Kidney tubule cell (primary cell): Measurements from ENCODE around the gene AUH.

Source experiments
- DNase-seq: peaks from one replicate; pipeline ENCODE4 v3.0.0-alpha.2; 2018; ENCODE audit warnings: low spot score

AUH gene

DNA sequence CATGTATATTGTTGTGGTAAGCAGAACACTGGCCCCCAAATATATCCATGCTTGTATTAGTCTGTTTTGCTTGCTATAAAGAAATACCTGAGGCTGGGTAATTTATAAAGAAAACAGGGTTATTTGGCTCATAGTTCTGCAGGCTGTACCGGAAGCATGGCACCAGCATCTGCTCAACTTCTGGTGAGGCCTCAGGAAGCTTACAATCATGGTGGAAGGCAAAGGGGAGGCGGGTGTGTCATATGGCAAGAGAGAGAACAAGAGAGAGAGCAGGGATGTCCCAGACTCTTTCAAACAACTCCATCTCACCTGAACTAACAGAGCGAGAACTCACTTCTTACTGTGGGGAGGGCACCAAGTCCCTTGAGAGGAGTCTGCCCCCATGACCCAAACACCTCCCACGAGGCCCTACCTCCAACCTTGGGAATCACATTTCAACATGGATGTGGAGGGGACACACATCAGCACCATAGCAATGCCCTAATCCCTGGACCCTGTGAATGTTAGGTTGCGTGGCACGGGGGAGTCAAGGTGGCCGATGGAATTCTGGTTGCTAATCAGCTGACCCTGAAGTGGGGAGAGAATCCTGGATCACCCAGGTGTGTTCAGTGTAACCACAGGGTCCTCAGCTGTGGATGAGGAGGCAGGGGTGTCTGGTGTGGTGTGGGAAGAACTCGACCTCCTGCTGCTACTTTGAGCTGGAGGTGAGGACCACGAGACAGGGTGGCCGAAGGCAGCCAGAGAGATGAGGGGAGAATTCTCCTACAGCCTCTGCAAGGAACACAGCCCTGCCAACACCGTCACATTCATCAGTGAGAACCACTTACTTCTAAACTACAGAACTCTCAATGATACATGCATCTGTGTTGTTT, 172.8 kb downstream of the AUH start:
- DNase-seq = no peak

DNA sequence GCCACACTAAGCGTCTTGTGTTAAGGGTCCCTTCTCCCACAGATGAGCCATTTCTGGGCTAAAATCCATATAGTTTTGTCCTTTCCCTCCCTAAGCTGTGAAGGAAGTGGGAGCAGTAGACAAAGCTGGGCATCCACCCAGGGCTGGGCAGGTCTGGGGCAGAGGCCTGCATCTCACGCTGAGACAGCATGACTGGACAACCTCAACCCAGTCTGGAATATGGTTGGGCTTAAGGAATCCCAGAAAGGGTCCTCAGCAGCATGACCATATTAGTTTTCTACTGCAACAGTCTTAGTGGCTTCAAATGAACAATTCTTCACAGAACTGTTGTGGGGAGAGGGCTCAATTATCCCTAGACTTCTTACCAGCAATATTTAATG, 173.8 kb downstream of the AUH start:
- DNase-seq = peak; percentile 47

DNA sequence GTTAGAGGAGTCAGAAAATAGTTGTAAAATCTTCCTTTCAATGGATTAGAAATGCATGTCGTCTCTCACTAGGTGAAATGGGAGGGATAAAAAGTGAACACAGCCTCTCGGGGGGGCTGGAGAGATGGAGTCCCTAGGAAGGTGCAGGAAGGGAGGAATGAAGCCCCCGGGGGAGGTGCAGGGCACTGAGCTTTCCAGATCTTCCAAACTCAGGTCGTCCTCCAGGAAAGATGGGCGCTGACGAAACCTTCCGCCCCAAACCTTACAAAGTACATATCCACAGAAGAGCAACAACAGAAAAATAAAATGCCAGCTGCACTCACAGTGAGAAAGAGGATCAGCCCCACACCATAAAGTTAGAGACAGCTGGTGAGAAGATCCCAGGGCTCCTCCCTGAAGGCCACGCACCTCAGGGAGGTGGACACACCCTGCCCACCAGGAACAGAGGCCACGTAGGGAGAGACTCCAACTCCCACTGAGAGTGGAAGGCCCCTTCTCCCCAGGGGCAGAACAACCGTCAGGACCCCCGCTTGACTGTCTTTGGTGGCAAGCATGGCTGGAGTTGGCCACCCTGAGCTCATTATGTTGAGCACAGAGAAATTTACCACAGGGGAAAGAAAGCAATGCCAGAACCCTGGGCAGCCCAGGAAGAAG, 174.3 kb downstream of the AUH start:
- DNase-seq = no peak

DNA sequence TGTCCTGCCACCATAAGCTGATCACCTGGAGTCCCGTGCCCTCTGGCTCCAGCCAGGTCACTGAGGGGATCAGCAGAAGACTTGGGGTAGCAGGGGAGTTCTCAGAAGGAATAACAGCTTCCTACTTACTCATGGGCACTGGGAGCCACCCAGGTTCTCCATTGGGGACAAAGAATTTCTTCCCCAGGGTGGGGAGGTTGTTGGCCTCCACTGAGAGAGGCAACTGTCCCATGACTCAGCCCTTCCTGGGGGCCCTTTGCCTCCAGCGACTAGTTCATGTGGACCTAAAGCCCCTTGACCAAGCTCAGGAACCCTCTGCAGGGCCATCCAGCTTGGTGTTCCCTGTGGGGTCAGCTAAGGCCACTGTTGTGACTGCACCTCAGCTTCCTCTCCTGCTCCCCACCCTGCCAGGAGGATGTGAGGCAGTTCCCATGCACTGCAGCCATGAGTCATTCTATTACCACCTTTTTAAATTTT, 175.0 kb downstream of the AUH start:
- DNase-seq = peak; percentile 67

DNA sequence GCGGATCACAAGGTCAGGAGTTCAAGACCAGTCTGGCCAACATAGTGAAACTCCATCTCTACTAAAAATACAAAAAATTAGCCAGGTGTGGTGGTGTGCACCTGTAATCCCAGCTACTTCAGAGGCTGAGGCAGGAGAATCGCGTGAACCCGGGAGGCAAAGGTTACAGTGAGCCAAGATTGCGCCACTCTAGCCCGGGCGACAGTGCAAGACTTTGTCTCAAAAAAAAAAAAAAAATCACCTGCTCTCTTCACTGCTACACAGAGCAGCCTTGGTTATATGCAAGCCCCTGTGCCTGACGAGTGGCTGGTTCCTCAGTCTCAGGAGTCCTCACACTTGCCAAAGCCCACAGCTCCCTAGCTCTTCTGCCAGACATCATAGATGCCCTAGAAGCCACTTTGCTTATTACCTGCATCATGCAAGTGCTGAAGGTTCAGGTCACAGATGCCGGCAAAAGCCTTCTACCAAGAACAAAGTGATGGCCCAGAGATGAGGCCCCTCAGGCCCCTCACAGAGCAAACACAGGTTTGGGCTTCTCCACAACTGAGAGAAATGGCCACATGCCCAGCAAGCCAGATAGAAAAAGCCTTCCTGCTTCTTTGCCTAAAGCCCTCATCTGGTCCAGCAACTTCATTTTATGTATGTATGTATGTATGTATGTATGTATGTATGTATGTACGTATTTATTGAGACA, 176.4 kb downstream of the AUH start:
- no peak for DNase-seq

DNA sequence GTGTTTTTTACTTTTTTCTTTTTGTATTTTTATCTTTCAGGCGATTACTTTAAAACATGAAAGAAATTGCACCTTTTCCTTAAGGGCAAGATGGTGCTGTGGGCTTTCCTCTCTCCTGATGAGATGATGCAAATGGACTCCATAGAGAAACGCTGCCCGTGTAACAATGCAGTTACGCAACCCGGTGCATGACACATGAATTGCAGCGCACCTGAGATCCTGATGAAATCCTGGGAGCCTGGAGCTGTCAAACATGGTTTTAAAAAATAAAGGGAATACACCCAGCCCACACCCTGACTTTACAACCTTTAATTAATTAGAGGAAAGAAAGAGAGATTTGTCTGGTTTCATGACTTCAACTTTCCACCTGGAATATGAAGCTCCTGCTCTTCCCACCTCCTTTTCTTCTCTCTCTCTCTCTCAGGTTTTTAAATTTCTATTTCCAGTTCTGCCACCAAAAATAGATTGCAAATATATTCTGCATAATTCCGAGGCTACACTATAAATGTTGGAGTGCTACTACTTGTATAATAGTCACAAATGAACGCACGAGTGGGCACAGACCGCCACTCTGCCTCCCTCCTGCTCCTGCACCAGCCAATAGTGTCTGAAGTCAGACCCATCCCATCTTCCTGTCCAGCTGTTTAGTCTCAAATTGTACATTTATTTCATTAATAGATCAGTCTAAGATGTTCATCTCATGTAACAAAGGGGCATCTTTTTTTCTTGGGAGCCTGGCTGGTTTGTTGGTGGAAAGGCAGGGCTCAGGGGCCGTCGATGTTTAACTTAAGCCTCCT, 179.1 kb downstream of the AUH start:
- peak; percentile 25 for DNase-seq

DNA sequence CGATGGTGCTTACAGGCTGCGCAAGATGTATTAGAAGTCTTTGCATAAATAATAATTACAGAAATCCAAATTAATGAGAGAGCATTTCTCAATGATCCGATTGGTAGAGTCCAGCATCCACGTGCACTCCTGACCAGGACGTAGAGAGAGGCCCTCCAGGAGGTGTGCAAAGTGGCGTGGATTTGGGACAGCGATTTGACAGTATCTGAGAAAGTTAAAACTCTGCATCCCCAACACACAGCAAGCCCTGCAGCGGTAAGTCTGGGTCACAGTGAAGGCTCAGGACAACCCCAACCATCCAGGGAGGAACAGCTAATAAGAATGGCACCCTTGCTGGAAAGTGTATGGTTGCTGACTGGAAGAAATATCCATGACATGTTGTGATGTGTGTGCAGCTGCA, 180.2 kb downstream of the AUH start:
- no peak for DNase-seq

DNA sequence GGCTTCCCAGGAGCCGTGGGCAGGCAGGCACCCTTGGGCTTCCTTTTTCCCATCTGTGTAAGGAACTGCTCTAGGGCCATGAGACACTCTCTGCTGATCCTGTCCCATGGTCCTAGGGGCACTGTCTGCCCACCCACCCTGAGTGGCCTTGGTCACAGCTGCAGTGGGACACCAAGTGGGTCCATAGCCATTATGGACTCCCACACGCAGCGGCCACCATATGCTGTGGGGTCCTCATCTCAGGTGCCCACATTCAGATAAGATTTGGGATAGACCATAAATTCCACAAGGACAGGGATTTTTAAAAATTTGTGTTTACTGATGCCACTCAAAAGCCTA, 180.8 kb downstream of the AUH start:
- no peak for DNase-seq

DNA sequence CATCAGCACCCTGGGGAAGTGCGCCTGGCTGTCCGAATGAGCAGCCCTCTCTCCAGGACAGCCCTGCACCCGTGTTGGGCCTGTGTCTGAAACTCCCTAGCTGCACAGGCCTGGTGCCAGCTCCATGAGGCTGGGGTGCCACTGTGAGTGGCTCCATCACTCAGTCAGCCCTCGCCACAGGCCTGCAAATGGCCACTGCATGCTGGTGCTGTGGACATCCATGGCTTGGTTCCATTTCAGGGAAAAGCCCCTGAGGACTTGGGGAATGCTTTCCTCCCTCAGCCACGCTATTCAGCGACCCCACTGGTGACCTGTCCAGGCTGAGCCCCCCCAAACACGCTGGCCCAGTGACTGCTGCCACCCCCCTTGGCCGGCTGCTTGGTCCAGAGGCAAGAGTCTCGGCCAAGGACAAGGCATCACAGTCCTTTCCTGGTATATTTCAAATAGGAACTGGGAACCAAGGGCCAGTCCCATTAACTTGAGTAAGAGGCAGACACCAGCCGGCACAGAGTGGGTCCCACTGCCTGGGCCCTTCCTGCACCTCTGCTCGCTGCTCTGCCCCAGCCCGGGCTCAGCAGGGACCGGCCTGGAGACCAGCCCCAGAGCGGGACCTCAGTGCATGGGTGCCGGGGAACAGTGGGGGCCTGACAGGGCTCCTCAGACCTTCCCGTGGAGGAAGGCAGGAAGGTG, 181.3 kb downstream of the AUH start:
- DNase-seq = no peak

DNA sequence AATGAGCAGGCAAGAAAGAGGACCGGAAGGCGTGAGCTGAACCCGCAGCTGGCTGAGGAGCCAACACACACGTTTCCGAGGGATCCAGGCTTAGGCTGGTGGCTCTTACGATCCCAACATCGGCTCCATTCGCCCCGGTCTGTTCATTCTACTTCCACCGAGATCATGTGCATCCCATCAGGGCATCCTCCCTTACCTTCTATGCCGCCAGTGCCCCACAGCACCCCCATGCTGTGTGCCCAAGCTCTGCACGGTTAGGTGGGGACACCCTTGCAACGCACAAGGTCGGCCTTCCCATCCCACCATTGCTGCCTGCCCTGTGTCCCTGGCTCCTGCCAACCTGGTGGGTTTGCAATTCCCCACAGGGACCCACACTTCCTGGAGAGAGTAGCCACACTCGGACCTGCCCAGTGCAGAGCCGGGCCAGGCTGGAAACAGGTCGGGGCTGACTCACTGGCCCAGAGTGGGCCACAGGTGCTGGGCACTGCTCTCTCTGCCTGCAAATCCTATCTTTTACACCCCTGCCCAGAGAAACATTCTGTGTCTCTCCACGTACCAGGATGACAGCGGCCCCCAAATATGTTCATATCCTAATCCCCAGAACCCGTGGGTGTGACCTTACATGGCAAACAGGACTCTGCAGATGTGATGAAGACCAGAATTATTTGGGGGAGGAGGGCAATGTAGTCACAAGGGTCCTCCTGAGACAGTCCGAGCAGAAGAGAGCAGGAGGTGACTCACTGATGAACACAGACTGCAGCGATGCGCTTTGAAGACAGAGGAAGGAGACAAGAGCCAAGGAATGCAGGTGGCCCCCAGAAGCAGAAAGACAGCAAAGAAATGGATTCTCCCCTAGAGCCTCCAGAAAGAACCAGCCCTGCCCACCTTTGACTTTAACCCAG, 182.2 kb downstream of the AUH start:
- DNase-seq = peak; percentile 67

DNA sequence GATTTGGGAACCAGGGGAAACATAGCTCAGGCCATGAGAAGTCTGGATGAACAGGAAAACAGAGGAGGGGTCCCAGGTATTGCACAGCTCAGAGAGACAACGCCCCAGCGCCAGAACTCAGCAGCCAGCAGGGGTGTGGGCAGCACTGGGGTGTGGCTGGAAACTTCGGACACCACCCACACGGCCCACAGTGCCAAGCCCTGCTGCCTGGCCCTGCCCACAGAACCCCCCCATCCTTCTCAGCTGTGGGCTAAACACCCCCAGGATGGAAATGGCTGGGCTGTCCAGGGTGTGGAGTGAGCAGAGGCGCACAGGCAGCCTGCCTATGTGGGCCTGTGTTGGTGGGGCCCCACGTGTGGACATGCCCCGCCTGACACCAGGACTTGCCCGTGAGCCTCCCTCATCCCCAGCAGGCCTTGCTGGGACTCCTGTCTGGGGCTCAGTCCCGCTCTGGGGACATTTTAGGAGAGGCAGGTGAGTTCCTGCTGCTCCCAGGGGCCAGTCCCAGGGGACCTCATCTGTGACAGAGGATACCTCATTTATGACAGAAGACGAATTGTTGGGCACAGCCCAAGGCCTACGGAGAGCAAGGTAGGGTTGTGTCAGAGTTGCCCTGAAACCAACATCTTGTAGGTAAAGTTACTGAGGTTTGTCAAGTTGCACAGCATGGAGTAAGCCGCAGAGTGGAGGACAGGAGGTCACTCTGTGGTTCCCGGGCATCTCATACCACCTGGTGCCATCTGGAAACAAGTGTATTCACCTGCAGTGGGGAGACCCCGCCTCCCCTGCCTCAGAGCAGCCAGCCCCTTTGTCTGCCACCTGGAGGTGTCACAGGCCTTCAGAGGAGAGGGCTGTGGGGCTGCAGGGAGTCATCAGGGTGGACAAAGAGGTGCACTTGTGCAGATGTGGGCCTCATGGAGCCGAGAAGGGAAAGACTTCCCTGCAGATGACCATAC, 183.2 kb downstream of the AUH start:
- no peak for DNase-seq

DNA sequence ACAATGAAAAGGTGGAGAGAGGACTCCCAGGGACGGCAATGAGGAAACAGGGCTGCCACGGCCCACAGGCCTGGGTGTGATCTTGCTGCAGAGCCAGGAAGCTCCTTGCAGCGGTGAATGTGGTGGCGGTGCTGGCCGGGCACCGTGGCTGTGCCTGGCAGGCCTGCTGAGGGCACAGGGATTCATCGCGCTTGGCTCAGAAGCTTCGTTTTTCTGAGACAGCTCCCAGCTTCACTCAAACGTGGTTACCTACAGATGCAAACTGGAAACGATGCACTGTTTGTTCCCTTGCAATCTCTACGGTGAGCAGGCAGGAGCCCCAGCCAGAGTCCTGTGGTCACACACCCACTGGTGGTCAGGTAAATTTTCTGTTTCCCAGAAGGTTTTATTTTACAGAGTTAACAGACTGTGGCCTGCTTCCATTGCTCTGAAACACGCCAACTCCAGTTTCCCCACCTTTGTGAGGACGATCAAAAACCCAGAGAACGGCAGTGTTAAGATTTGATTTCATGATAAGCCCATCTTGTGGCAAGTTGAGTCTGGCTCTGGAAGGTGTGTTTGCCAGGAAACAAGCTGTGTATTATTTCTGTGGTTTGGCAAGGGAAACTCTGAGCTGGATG, 183.9 kb downstream of the AUH start:
- DNase-seq = no peak

DNA sequence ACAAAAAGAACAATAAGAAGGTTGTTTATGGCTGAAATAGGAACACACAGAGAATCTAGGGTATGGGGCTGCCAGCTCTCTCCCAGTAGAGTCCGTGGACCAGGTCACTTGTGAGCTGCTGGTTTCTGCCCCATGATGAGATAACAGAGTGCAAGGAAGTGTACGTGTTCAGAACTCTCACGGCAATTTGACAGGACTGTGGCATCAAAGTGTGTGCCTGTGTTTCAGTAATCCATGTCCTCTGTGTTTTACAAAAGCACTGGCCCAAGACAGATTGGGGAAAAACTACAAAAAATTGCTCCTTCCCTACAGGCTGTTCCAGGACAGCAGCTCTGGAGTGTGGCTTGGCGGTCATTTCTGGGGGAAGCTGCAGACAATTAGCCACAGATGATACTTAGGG, 184.6 kb downstream of the AUH start:
- DNase-seq = no peak

DNA sequence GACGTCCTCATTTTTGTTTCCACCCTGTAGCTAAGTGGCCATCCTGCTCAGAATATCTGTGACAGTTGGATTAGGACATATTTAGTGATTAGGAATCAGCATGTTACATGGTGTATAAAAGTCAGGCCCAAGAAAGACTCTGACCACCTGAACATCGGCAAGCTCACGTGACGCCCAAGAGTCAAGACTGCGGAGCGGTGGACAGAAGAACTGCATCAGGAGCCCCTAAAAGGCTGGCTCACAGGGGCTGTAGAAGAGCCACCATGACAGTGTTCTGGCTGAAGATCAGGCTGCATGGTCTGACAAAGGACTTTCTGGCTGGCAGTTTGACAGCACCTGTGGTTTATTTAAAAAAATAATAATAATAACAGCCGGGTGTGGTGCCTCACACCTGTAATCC, 185.3 kb downstream of the AUH start:
- DNase-seq = no peak

DNA sequence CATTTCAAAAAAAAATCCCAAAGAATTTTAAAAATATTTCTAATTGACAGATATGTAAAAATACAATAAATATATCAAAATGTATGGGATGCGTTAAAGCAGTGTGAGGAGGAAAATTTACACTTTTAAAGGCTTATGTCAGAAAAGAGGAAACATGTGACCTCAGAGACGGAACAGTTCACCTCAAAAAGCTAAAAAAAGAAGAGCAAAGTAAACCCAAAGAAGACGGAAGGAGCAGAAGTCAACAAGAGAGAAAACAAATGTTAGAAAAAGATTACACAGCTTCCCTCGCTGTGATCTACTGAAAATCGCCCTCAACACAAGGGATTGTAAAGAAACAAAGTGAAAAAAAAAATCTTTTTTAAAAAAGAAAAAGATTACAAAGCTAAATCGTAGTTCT, 186.9 kb downstream of the AUH start:
- no peak for DNase-seq

DNA sequence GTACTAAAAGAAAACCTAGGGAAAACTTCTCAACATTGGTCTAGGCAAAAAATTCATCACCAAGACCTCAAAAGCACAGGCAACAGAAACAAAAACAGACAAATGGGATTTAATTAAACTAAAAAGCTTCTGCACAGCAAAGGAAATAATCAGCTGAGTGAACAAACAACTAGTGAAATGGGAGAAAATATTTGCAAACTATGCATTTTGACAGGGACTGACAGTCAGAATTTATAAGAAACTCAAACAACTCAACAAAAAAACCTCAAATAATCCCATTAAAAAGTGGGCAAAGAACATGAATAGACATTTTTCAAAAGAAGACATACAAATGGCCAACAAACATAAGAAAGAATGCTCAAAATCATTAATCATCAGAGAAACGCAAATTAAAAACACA, 189.4 kb downstream of the AUH start:
- no peak for DNase-seq

DNA sequence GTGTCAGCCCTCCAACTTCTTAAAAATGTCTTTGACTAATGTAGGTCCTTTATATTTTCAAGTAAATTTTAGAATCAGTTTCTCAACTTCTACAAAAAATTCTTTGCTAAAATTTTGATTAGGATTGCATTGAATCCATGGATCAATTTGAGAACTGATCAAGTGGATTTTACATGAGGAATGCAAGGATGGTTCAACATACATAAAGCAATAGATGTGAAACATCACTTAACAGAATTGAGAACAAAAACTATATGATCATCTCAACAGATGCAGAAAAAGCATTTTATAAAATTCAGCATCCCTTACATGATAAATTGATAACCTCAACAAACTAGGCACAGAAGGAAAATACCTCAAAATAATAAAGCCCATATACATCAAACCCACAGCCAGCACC, 190.8 kb downstream of the AUH start:
- DNase-seq = no peak

DNA sequence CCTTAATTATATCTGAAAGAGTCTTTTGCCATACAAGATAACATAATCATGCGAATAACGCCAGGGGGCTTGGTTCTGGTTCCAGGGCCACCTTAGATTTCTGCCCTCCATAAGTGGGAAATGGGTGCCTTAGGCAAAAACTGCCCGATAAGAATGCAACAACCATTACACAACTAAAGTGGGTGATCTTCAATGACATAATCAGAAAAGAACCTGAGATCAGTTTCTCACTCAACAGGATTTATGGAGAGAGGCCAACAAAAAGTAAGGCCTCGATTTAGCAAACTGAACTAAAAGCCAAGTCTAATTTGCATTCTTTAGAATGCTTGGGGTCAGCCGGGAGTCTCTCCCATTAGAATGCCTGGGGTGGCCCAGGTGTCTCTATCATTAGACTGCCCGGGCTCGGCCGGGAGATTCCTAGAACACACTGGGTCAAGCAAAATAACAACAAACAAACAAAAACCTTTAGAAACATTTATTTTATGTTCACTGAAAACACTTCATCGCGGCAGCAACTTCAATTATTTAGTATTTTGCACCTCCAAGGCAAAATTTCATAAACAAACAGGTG, 194.8 kb downstream of the AUH start:
- DNase-seq = peak; percentile 32
